HuH-7 (cell line): Measurements from ENCODE around the gene TDRD6.

ENCODE experiments used
- DNase-seq: peaks from one replicate; pipeline ENCODE4 v3.0.0; 2011; ENCODE audit warnings: low spot score

The TDRD6 gene

GRCh38 chr6:46688117-46688965, 656 bp downstream of the TDRD6 start:
- no peak for DNase-seq

DNA sequence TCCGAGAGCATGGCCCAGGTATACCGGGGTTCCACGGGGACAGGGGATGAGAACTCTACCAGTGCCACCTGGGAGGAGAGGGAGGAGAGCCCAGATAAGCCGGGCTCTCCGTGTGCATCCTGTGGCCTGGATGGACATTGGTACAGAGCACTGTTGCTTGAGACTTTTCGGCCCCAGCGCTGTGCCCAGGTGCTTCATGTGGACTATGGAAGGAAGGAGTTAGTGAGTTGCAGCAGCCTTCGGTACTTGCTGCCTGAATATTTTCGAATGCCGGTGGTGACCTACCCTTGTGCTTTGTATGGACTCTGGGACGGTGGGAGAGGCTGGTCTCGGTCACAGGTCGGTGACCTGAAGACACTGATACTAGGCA, 1.3 kb downstream of the TDRD6 start:
- DNase-seq: no peak

GRCh38 chr6:46689657-46690056, 2.0 kb downstream of the TDRD6 start:
- no peak for DNase-seq

GRCh38 chr6:46690141-46690755, 2.6 kb downstream of the TDRD6 start:
- DNase-seq: no peak

DNA sequence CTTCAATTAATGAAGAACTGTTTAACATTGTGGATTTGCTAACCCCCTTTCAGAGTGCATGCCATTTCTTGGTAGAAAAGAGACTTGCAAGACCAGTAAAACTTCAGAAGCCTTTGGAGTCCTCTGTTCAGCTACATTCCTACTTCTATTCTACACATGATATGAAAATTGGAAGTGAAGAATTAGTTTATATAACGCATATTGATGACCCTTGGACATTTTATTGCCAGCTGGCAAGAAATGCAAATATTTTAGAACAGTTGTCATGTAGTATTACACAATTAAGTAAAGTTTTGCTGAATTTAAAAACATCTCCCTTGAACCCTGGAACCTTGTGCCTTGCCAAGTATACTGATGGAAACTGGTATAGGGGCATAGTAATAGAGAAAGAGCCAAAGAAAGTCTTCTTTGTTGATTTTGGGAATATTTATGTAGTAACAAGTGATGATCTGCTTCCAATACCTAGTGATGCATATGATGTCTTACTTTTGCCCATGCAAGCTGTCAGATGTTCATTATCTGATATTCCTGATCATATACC, 3.3 kb downstream of the TDRD6 start:
- no peak for DNase-seq

DNA sequence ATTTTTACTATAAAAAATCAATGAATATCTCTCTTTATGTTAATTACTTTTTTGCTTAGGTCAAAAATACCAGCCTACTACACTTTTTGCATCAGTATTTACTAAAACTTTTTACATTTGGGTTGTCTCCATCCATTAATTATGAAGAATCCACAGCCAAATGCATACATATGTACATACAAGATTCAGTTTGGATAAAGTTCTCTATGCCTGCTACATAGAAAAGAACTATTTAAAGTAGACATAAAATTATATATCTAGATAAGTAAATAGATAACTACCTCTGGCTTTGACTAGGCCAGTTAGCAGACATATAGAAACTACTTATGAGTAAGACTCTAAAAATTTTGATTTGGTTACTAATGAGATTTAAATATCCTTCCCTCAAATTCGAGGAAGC, 12.3 kb downstream of the TDRD6 start:
- DNase-seq: no peak

- DNase-seq: no peak
Observed at GRCh38 chr6:46704562-46704961, 16.9 kb downstream of the TDRD6 start.

DNA sequence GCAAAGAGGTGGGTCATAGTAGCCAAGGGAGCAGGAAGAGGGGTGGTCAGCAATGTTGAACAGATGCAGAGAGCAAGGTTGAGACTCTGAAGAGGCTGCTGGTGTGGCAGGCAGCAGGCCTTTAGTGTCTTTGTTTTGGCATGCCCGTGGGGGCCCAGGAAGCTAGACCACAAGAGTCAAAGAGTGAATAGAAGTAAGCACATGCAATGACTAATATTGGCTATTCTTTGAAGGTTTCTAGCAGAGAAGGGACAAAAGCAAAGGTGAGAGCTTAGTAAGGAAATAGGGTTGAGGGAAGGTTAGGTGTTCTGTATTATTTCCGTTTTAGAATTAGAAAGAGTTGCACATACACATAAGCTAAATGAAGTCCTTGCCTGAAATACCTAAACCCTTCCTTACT, 18.8 kb downstream of the TDRD6 start:
- DNase-seq: no peak

DNA sequence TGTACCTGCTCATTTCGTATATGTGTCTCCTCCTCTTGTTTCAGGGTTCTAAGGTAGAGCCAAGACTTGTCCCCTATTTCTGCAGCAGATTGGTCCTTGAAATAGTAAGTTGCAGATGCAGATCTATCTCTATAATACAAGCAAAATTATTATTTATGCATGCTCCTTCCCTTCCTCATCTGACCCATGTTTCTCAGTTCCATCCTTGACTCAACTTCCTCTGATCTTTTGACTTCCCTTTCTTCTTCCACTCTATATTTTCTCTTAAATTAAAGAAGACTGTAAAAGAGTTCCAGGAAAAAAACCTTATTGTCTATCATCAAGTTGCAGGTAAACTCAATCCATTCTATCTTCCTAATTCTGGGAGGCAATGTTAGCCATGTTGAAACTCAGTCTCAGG, 23.8 kb downstream of the TDRD6 start:
- no peak for DNase-seq

GRCh38 chr6:46715141-46715540, 27.5 kb downstream of the TDRD6 start:
- no peak for DNase-seq

- no peak for DNase-seq
Observed at GRCh38 chr6:46719099-46719498, 31.4 kb downstream of the TDRD6 start.

GRCh38 chr6:46720401-46720800, 32.7 kb downstream of the TDRD6 start:
- DNase-seq: no peak

GRCh38 chr6:46729787-46730326, 42.2 kb downstream of the TDRD6 start:
- DNase-seq: no peak

- no peak for DNase-seq
Observed at GRCh38 chr6:46730921-46731461, 43.3 kb downstream of the TDRD6 start.

GRCh38 chr6:46733341-46733801, 45.7 kb downstream of the TDRD6 start:
- no peak for DNase-seq

- DNase-seq: peak; percentile 60
Observed at GRCh38 chr6:46734867-46735719, 47.4 kb downstream of the TDRD6 start, which contains the start of gene PLA2G7. TSS of gene PLA2G7 (minus strand) at chr6:46735375. CDS start at chr6:46722891, 12,484 bp downstream.

DNA sequence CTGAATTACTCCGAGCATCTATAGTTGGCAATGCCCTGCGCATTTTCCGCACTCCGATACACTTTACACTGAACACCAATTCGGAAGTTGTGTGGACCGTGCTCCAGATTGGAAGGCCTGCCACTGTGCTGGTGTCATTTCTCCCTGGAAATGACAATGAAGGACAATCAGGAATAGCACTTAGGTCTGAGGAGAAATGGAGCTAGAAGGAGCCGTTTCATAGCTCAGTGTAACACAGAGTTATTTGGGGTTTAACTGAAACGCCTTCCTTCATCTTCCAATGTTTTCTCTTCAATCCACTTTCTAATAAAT, 48.0 kb downstream of the TDRD6 start:
- DNase-seq: no peak

GRCh38 chr6:46736906-46737305, 49.2 kb downstream of the TDRD6 start:
- no peak for DNase-seq

DNA sequence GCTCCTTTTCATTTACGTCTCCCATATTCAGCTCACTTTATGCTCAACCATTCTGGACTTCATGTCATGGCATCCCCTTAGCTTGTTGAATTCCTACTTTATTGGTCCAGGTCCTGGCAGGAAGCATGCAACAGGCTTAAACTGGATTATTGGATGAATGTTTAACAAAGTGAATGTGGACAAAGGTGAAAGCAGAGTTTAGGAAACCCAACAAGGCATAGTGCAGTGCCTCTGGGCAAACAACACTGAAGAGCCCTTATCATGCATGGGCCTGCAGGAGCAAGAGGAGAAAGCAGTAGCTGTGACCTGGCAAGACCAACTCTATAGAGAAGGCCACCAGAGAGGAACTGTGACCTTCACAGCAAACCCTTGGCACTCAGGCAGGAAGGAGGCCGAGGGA, 53.8 kb downstream of the TDRD6 start:
- peak; percentile 25 for DNase-seq

DNA sequence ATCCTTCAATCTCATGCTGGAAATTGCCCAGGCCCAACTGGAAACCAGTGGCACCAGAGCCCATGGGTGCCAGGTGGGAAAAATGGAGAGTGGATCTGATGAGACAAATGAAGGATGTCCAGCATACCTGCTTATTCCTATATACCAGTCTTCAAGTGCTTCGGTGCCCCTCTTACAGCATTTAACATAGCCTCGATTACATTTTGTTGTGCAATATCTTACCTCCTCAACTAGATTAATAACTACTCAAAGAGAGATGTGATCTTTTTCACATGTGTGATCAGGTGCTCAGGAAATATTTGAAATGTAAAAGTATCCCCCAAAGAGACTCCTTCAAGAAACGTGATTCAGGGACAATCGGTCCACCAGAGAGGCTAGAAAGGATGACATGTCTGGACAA, 54.2 kb downstream of the TDRD6 start:
- DNase-seq: no peak

DNA sequence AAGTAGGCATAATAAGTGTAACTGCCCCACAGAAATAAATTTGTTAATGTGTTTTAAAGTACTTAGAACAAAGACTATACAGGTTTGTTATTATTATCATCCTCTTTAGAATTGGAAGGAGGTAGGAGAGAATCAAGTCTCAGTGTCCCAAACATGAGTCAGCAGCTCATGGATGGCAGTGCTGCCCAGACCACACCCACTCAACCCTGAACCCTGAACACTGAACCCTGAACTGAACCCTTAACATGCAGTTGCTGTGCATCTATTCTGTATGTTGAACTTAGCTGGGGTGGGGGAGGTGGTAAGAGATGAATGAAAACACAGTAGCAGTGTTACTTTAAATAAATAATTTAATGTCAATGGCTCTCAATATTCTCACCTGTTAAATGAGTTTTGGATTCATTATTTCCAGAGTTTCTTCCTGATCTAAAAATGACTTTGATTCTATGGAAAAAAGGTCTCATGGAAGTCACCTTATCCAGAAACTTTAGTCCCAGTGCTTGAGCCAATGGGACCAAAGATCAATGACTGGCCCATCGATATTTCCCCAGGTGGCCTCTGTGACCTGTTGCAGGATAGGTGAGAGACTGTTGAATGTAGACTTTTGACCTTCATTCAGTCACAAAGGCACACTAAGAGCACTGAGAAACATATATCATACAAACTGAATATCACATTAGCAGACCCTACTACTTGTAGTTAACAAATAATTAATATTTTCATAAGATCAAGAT, 55.9 kb downstream of the TDRD6 start:
- DNase-seq: no peak
